ENCODE data around the gene AGBL1. TPM values are rescaled to one million over a fixed set of nuclear protein-coding genes. Genes with fewer than 3 reads are reported as not detected.

Gene AGBL1
- total RNA-seq, 1 donor from 2014 or later: not detected

GRCh38 chr15:86799226-86799625, 719.6 kb downstream of the AGBL1 start:
- no peak for DNase-seq
- no peak overlapping the region for H3K27ac ChIP-seq (replicated peaks)
- H3K4me3 ChIP-seq: no peak overlapping the region
- TF ChIP-seq CTCF (IDR thresholded peaks at IDR 0.05; ENCODE audit: borderline replicate concordance): no peak
- peaks cover 3% of the 10 kb centered on the region for H3K4me1 ChIP-seq
- H3K27me3 ChIP-seq (ENCODE audit: low read depth): no peaks in the 10 kb centered on the region
- H3K36me3 ChIP-seq: no peaks in the 10 kb centered on the region
- H3K9me3 ChIP-seq (replicated peaks): no peaks in the 10 kb centered on the region
- intact Hi-C loops (cut with micrococcal nuclease): no loop called here

- no peak for DNase-seq
- H3K36me3 ChIP-seq: no peaks in the 10 kb centered on the region
- intact Hi-C loops (cut with micrococcal nuclease): no loop called here
- H3K9me3 ChIP-seq (replicated peaks): no peaks in the 10 kb centered on the region
- no peaks in the 10 kb centered on the region for H3K27me3 ChIP-seq (ENCODE audit: low read depth)
- peaks cover 3% of the 10 kb centered on the region for H3K4me1 ChIP-seq
- TF ChIP-seq CTCF (IDR thresholded peaks at IDR 0.05; ENCODE audit: borderline replicate concordance): no peak
- H3K27ac ChIP-seq (replicated peaks): no peak overlapping the region
- no peak overlapping the region for H3K4me3 ChIP-seq
Measured at GRCh38 chr15:86802244-86802643, 722.6 kb downstream of the AGBL1 start.

- no peak for TF ChIP-seq CTCF (IDR thresholded peaks at IDR 0.05; ENCODE audit: borderline replicate concordance)
- Histone ChIP-seq H3K9me3 (replicated peaks) (no peaks in the 10 kb centered on the region), H3K4me1 (no peaks in the 10 kb centered on the region), H3K36me3 (no peaks in the 10 kb centered on the region), H3K27ac (replicated peaks) (no peak overlapping the region), H3K27me3 (ENCODE audit: low read depth) (no peaks in the 10 kb centered on the region), H3K4me3 (no peak overlapping the region)
- intact Hi-C loops (cut with micrococcal nuclease): no loop called here
- DNase-seq: no peak
Measured at GRCh38 chr15:86804406-86804805, 724.7 kb downstream of the AGBL1 start.

GRCh38 chr15:86810329-86810728, 730.7 kb downstream of the AGBL1 start:
- H3K36me3 ChIP-seq: no peaks in the 10 kb centered on the region
- no peak overlapping the region for H3K27ac ChIP-seq (replicated peaks)
- no peak for TF ChIP-seq CTCF (IDR thresholded peaks at IDR 0.05; ENCODE audit: borderline replicate concordance)
- H3K9me3 ChIP-seq (replicated peaks): no peaks in the 10 kb centered on the region
- no peak for DNase-seq
- intact Hi-C loops (cut with micrococcal nuclease): no loop called here
- no peaks in the 10 kb centered on the region for H3K27me3 ChIP-seq (ENCODE audit: low read depth)
- H3K4me1 ChIP-seq: no peaks in the 10 kb centered on the region
- no peak overlapping the region for H3K4me3 ChIP-seq

- H3K36me3 ChIP-seq: no peaks in the 10 kb centered on the region
- TF ChIP-seq CTCF (IDR thresholded peaks at IDR 0.05; ENCODE audit: borderline replicate concordance): no peak
- H3K27ac ChIP-seq (replicated peaks): no peak overlapping the region
- intact Hi-C loops (cut with micrococcal nuclease): no loop called here
- no peaks in the 10 kb centered on the region for H3K9me3 ChIP-seq (replicated peaks)
- H3K27me3 ChIP-seq (ENCODE audit: low read depth): no peaks in the 10 kb centered on the region
- no peaks in the 10 kb centered on the region for H3K4me1 ChIP-seq
- no peak overlapping the region for H3K4me3 ChIP-seq
- no peak for DNase-seq
Measured at GRCh38 chr15:86813892-86814291, 734.2 kb downstream of the AGBL1 start.

GRCh38 chr15:86829245-86829644, 749.6 kb downstream of the AGBL1 start:
- Histone ChIP-seq H3K4me1 (peaks cover 12% of the 10 kb centered on the region), H3K27ac (replicated peaks) (no peak overlapping the region), H3K27me3 (ENCODE audit: low read depth) (no peaks in the 10 kb centered on the region), H3K9me3 (replicated peaks) (peaks cover 6% of the 10 kb centered on the region), H3K36me3 (no peaks in the 10 kb centered on the region), H3K4me3 (no peak overlapping the region)
- DNase-seq: no peak
- intact Hi-C loops (cut with micrococcal nuclease): no loop called here
- TF ChIP-seq CTCF (IDR thresholded peaks at IDR 0.05; ENCODE audit: borderline replicate concordance): no peak

Measured in left ventricle myocardium inferior (tissue), 1 donor.